Measurements from ENCODE around the gene TREX2.

The TREX2 gene

DNA sequence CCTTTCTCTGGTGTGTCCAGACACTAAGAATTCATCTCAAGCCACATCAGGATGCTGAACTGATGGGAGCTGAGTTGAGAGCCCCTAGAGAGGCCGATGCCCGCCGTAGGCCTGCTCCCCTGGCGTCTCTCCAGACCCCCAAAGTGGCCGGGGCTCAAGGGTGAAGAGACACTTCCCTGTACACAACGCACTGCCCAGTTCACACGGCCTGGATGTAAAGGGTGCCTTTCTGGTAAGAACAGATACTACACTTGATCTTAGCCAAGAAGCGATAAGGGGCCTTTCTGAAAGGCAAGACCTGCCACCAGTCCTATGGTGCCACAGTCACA is 5.1 kb upstream of the TREX2 start:
- Histone ChIP-seq H3K27me3 (ENCODE audit: insufficient read depth, poor library complexity, severe bottlenecking) (no peaks in the 10 kb centered on the region), H3K27ac (replicated peaks) (no peak overlapping the region), H3K4me3 (replicated peaks; ENCODE audit: insufficient read depth, low read length) (no peak overlapping the region)
- no peak for DNase-seq (ENCODE audit: low read depth in 1 of 2, low spot score in 1 of 2)
- TF ChIP-seq, protein P1, sequence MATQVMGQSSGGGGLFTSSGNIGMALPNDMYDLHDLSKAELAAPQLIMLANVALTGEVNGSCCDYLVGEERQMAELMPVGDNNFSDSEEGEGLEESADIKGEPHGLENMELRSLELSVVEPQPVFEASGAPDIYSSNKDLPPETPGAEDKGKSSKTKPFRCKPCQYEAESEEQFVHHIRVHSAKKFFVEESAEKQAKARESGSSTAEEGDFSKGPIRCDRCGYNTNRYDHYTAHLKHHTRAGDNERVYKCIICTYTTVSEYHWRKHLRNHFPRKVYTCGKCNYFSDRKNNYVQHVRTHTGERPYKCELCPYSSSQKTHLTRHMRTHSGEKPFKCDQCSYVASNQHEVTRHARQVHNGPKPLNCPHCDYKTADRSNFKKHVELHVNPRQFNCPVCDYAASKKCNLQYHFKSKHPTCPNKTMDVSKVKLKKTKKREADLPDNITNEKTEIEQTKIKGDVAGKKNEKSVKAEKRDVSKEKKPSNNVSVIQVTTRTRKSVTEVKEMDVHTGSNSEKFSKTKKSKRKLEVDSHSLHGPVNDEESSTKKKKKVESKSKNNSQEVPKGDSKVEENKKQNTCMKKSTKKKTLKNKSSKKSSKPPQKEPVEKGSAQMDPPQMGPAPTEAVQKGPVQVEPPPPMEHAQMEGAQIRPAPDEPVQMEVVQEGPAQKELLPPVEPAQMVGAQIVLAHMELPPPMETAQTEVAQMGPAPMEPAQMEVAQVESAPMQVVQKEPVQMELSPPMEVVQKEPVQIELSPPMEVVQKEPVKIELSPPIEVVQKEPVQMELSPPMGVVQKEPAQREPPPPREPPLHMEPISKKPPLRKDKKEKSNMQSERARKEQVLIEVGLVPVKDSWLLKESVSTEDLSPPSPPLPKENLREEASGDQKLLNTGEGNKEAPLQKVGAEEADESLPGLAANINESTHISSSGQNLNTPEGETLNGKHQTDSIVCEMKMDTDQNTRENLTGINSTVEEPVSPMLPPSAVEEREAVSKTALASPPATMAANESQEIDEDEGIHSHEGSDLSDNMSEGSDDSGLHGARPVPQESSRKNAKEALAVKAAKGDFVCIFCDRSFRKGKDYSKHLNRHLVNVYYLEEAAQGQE (IDR thresholded peaks at IDR 0.05; ENCODE audit: insufficient replicate concordance, low read depth): no peak
- TF ChIP-seq POLR2AphosphoS5 (IDR thresholded peaks at IDR 0.05; ENCODE audit: low read depth): no peak
- no peak for TF ChIP-seq GABPA (IDR thresholded peaks at IDR 0.05; ENCODE audit: low read depth)
- no peak for TF ChIP-seq SPI1 (IDR thresholded peaks at IDR 0.05; ENCODE audit: borderline replicate concordance, low read depth)
- TF ChIP-seq, protein P2, sequence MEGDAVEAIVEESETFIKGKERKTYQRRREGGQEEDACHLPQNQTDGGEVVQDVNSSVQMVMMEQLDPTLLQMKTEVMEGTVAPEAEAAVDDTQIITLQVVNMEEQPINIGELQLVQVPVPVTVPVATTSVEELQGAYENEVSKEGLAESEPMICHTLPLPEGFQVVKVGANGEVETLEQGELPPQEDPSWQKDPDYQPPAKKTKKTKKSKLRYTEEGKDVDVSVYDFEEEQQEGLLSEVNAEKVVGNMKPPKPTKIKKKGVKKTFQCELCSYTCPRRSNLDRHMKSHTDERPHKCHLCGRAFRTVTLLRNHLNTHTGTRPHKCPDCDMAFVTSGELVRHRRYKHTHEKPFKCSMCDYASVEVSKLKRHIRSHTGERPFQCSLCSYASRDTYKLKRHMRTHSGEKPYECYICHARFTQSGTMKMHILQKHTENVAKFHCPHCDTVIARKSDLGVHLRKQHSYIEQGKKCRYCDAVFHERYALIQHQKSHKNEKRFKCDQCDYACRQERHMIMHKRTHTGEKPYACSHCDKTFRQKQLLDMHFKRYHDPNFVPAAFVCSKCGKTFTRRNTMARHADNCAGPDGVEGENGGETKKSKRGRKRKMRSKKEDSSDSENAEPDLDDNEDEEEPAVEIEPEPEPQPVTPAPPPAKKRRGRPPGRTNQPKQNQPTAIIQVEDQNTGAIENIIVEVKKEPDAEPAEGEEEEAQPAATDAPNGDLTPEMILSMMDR (IDR thresholded peaks at IDR 0.05; ENCODE audit: insufficient read depth, low read length): no peak

DNA sequence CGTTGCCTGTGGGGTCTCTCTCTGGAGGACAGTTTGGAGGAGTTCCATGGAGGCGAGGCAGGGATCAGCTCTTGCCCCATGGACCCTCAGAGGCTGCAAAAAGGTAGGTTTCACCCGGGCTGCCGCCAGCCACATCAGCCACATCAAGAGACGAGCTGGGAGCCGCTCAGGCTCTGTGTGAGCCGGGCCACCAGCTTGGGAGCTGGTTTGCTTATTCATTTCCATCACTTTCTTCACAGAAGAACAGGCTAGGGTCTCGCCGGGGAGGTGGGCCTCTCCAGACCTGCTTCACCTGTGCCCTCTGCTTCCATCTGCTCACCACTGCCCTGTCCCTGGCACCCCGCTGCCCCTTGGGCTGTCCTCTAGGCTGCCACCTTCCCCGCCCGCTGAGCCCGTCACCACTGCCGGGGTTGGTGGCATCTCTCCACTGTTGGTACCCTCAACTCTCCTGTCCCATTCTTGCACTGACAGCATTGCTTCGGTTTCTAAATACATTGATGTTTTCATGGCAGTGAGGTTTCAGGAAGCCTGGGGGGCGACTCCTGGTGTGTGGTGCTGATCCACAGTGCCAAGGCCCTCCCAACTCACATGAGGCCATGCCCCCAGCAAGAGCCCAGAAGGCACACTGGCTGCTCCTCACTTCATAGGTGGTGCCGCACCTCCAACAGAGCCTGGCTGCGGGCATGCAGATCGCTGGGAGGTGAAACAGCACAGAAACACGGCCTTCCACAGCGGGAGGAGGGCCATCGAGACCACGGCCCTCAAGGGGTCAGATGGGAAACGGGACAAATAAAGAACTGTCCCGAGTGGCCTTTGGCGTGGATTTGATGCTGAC is 4.5 kb upstream of the TREX2 start:
- Histone ChIP-seq H3K27me3 (ENCODE audit: insufficient read depth, poor library complexity, severe bottlenecking) (no peaks in the 10 kb centered on the region), H3K4me3 (replicated peaks; ENCODE audit: insufficient read depth, low read length) (no peak overlapping the region), H3K27ac (replicated peaks) (no peak overlapping the region)
- DNase-seq (ENCODE audit: low read depth in 1 of 2, low spot score in 1 of 2): no peak
- no peak for TF ChIP-seq POLR2AphosphoS5 (IDR thresholded peaks at IDR 0.05; ENCODE audit: low read depth)
- TF ChIP-seq GABPA (IDR thresholded peaks at IDR 0.05; ENCODE audit: low read depth): no peak
- TF ChIP-seq SPI1 (IDR thresholded peaks at IDR 0.05; ENCODE audit: borderline replicate concordance, low read depth): no peak
- TF ChIP-seq, protein P2 (IDR thresholded peaks at IDR 0.05; ENCODE audit: insufficient read depth, low read length): no peak
- TF ChIP-seq, protein P1 (IDR thresholded peaks at IDR 0.05; ENCODE audit: insufficient replicate concordance, low read depth): no peak

DNA sequence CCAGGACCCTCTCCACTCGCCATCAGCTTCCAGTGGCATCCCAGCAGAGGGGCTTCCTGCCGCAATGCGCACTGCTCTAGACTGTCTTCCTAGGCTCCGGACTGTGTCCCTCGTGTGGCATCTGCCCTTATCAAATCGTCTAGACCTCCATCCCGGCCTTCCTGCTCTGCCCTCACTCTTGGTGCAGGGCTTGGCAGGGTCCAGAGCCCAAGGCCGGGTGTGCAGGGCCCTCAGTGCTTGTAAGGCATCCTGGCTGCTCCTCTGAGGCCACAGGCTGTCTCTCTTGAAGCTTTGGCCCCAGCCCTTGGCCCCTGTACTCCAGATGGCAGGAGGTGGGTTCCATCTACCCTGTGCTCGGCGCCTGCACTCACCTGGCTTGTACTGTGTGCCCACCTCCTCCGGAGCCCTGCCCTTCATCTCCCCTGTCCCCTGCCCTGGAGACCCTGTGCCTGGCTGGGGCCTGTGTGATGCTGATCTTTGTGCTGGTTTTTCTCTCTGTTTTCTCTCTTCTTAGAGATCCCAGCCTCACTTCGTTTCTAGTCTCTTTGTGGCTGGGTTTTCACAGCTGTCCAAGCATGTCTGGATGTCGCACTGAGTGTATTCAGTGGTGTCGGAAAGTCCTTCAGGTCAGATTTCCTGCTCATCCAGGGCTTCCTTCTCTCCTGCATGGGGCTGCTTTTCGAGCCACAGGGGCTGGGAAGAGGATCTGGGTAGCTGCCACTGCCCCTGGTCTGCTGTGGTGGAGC is 3.7 kb upstream of the TREX2 start:
- no peak overlapping the region for H3K4me3 ChIP-seq (replicated peaks; ENCODE audit: insufficient read depth, low read length)
- no peak for DNase-seq (ENCODE audit: low read depth in 1 of 2, low spot score in 1 of 2)
- no peak overlapping the region for H3K27ac ChIP-seq (replicated peaks)
- H3K27me3 ChIP-seq (ENCODE audit: insufficient read depth, poor library complexity, severe bottlenecking): no peaks in the 10 kb centered on the region
- TF ChIP-seq, protein P1 (IDR thresholded peaks at IDR 0.05; ENCODE audit: insufficient replicate concordance, low read depth): no peak
- TF ChIP-seq, protein P2 (IDR thresholded peaks at IDR 0.05; ENCODE audit: insufficient read depth, low read length): no peak
- no peak for TF ChIP-seq POLR2AphosphoS5 (IDR thresholded peaks at IDR 0.05; ENCODE audit: low read depth)
- no peak for TF ChIP-seq GABPA (IDR thresholded peaks at IDR 0.05; ENCODE audit: low read depth)
- TF ChIP-seq SPI1 (IDR thresholded peaks at IDR 0.05; ENCODE audit: borderline replicate concordance, low read depth): no peak

All from HL-60 (cell line).